NB4 (cell line): Measurements from ENCODE around the gene CNTN4.

Experiments used
- DNase-seq: peaks from one replicate; pipeline ENCODE4 v3.0.0; 2010; ENCODE audit warnings: low read depth
- H3K4me3 ChIP-seq: one replicate; pipeline ENCODE4 v1.5.1; 2011; ENCODE audit warnings: mild to moderate bottlenecking, low read depth, low read length, moderate library complexity
- CTCF ChIP-seq: IDR thresholded peaks from one replicate; pipeline ENCODE4 v1.5.1; 2012; ENCODE audit warnings: low read depth, low read length
- MAX ChIP-seq: IDR thresholded peaks from 2 replicates; pipeline ENCODE4 v1.6.1; 2011; ENCODE audit warnings: low read depth, low read length
- MYC ChIP-seq: IDR thresholded peaks from 2 replicates; pipeline ENCODE4 v1.6.1; 2011; ENCODE audit warnings: low read depth, low read length
- POLR2A ChIP-seq: IDR thresholded peaks from 2 replicates; pipeline ENCODE4 v1.6.1; 2011; ENCODE audit warnings: mild to moderate bottlenecking; ENCODE audit not compliant: insufficient read length; ENCODE audit errors: extremely low read depth

Gene CNTN4

GRCh38 chr3:2090095-2090911, 8.4 kb upstream of the CNTN4 start:
- TF ChIP-seq MAX (no peak), POLR2A (no peak), MYC (no peak), CTCF (no peak)
- no peak for DNase-seq
- H3K4me3 ChIP-seq = no peak overlapping the region

GRCh38 chr3:2092758-2093157, 5.9 kb upstream of the CNTN4 start:
- no peak for DNase-seq
- no peak overlapping the region for H3K4me3 ChIP-seq
- no peak for TF ChIP-seq CTCF
- TF ChIP-seq MAX = no peak
- no peak for TF ChIP-seq POLR2A
- TF ChIP-seq MYC = no peak

GRCh38 chr3:2094941-2095340, 3.7 kb upstream of the CNTN4 start:
- TF ChIP-seq CTCF (no peak), MAX (no peak), MYC (no peak), POLR2A (no peak)
- DNase-seq = no peak
- H3K4me3 ChIP-seq = no peak overlapping the region

DNA sequence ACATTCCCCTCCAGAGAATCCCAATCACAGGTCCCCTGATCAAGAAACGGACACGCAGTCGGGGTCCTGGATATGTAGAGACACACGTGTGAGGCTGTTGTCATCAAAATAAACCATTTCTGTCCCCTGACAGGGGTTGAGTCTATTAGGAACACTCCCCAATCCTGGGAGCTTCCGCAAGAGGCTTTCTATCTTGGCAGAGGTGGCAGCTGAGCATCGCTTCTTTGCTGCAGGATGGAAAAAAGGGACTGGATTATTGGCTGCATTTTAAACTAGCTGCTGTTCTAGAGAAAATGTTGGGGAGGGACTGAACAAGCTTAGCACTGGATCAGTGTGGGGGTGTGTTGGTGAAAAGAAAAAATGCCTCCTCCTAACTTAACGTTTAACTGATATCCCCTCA, 2.5 kb upstream of the CNTN4 start:
- no peak for TF ChIP-seq MYC
- no peak for TF ChIP-seq CTCF
- no peak for TF ChIP-seq MAX
- no peak for TF ChIP-seq POLR2A
- no peak overlapping the region for H3K4me3 ChIP-seq
- DNase-seq = no peak

- H3K4me3 ChIP-seq = no peak overlapping the region
- no peak for DNase-seq
- no peak for TF ChIP-seq MAX
- no peak for TF ChIP-seq CTCF
- no peak for TF ChIP-seq POLR2A
- TF ChIP-seq MYC = no peak
These were observed 950 bp upstream of the CNTN4 start for GRCh38 chr3:2097641-2098191.
